Cardiac muscle cell (in vitro differentiated cells and primary cell): Measurements from ENCODE around the gene SH3BP2. TPM values are rescaled to one million over a fixed set of nuclear protein-coding genes. Genes with fewer than 3 reads are reported as not detected.

Source experiments
- DNase-seq, 2 donors: peaks; one replicate each; pipeline versions ENCODE4 v3.0.0 to v3.0.0-alpha.2; 2010 to 2017; ENCODE audit warnings: low read depth in 1 of 2, low spot score in 1 of 2
- H3K27ac ChIP-seq: fragments of 200-600 bp; sonication (generic); 2 replicates; pipeline ENCODE4 v1.5.1; 2016
- H3K27me3 ChIP-seq: fragments of 200-600 bp; sonication (generic); 2 replicates; pipeline ENCODE4 v1.6.0; 2016; ENCODE audit warnings: control low read depth
- H3K36me3 ChIP-seq: fragments of 200-600 bp; sonication (generic); 2 replicates; pipeline ENCODE4 v1.5.1; 2016; ENCODE audit warnings: control low read depth
- H3K4me1 ChIP-seq: fragments of 200-600 bp; sonication (generic); 2 replicates; pipeline ENCODE4 v1.8.1; 2017; ENCODE audit warnings: low read depth, mild to moderate bottlenecking, mixed run types
- H3K4me3 ChIP-seq: fragments of 200-600 bp; sonication (generic); 2 replicates; pipeline ENCODE4 v1.5.1; 2016; ENCODE audit warnings: mild to moderate bottlenecking
- H3K9me3 ChIP-seq: fragments of 200-600 bp; sonication (generic); 2 replicates; pipeline ENCODE4 v1.5.1; 2017; ENCODE audit warnings: low read depth, mild to moderate bottlenecking, control low read depth
- CTCF ChIP-seq: IDR thresholded peaks from 2 replicates; pipeline ENCODE4 v1.5.1; 2012; ENCODE audit warnings: low read depth, mild to moderate bottlenecking, low read length
- polyA plus RNA-seq: library from polyadenylated mRNA; unstranded; fragments of >200 nt; fragmentation: Nextera tagmentation; extraction: Ambion mirVana; gene quantifications from 2 replicates; pipeline ENCODE4 v1.2.1, GENCODE V29; 2016
- total RNA-seq: library from RNA; depleted of rRNA; stranded (reverse); fragments of >200 nt; gene quantifications from 2 replicates; pipeline ENCODE4 v1.2.3, GENCODE V29; 2016

Gene SH3BP2
- total and polyA plus RNA-seq, 2 experiments from 2014 or later = 8.5 to 31.7 TPM

- Histone ChIP-seq H3K4me1 (no peaks in the 10 kb centered on the region), H3K9me3 (no peaks in the 10 kb centered on the region), H3K4me3 (no peak overlapping the region), H3K27ac (no peak overlapping the region), H3K27me3 (no peaks in the 10 kb centered on the region), H3K36me3 (no peaks in the 10 kb centered on the region)
- TF ChIP-seq CTCF = no peak
- DNase-seq = no peak
Observed at GRCh38 chr4:2819244-2820215, 26.6 kb downstream of the SH3BP2 start.

- Histone ChIP-seq H3K4me1 (no peaks in the 10 kb centered on the region), H3K36me3 (no peaks in the 10 kb centered on the region), H3K4me3 (no peak overlapping the region), H3K27me3 (no peaks in the 10 kb centered on the region), H3K9me3 (no peaks in the 10 kb centered on the region), H3K27ac (no peak overlapping the region)
- DNase-seq = no peak
- TF ChIP-seq CTCF = no peak
Observed at GRCh38 chr4:2820216-2820982, 27.5 kb downstream of the SH3BP2 start.

GRCh38 chr4:2822461-2823300 lies 29.8 kb downstream of the SH3BP2 start:
- no peak for DNase-seq
- Histone ChIP-seq H3K27ac (no peak overlapping the region), H3K9me3 (no peaks in the 10 kb centered on the region), H3K27me3 (no peaks in the 10 kb centered on the region), H3K4me3 (no peak overlapping the region), H3K4me1 (no peaks in the 10 kb centered on the region), H3K36me3 (no peaks in the 10 kb centered on the region)
- TF ChIP-seq CTCF = no peak

GRCh38 chr4:2823301-2823670 lies 30.4 kb downstream of the SH3BP2 start:
- no peaks in the 10 kb centered on the region for H3K36me3 ChIP-seq
- no peak for DNase-seq
- TF ChIP-seq CTCF = no peak
- H3K4me1 ChIP-seq = no peaks in the 10 kb centered on the region
- no peaks in the 10 kb centered on the region for H3K9me3 ChIP-seq
- H3K27me3 ChIP-seq = no peaks in the 10 kb centered on the region
- no peak overlapping the region for H3K4me3 ChIP-seq
- no peak overlapping the region for H3K27ac ChIP-seq

GRCh38 chr4:2823671-2824328 lies 30.9 kb downstream of the SH3BP2 start:
- DNase-seq = no peak
- no peaks in the 10 kb centered on the region for H3K9me3 ChIP-seq
- no peaks in the 10 kb centered on the region for H3K36me3 ChIP-seq
- H3K27ac ChIP-seq = no peak overlapping the region
- no peaks in the 10 kb centered on the region for H3K27me3 ChIP-seq
- no peak overlapping the region for H3K4me3 ChIP-seq
- TF ChIP-seq CTCF = no peak
- H3K4me1 ChIP-seq = no peaks in the 10 kb centered on the region
